Measurements from ENCODE around the gene MTX3.

Gene MTX3

DNA sequence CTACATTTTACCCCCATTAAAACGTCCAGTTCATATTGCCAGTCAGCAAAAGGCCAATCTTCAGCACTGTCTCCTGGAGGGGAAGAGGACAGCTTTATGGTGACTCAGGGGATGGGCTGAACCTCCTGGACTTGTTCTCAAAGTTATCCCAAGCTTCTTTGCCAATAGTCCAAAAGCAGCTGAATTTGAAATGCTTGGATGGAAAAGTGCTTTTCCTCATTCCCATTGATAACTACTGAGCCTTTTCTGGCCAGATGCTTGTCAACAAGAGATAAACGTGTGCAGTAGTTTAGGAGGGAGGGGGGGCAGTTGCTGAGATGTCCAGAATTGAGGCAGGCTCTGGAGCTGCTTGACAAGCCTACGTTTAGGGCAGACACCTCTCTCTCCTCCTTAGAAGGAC lies 43.5 kb downstream of the MTX3 start:
- Histone ChIP-seq H3K9me3 (ENCODE audit: low read length) (no peaks in the 10 kb centered on the region), H3K4me3 (ENCODE audit: low read length) (no peak overlapping the region), H3K27me3 (ENCODE audit: insufficient read depth, low read length) (no peaks in the 10 kb centered on the region), H3K36me3 (ENCODE audit: insufficient read depth, low read length) (no peaks in the 10 kb centered on the region), H3K4me1 (ENCODE audit: insufficient read depth, low read length) (no peaks in the 10 kb centered on the region), H2AFZ (ENCODE audit: low read depth, low read length) (no peak overlapping the region)

DNA sequence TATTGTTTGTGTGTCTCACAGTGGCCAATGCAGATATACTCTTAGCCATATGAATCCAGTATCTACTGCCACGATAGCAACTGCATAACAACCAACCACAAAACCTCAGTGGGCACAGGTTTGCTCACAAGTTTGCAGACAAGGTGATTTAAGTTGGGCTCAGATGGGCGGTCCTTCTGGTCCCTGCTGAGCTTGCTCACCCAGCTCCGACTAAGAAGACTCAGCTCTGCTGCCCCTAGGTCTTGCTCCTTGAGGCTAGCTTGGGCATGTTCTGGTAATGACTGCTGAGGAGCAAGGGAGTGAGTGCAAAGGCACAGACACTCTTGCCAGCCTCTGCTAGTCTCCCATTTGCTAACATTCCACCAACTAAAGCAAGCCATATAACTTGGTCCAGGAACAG lies 52.6 kb downstream of the MTX3 start:
- no peaks in the 10 kb centered on the region for H3K4me1 ChIP-seq (ENCODE audit: insufficient read depth, low read length)
- no peaks in the 10 kb centered on the region for H3K36me3 ChIP-seq (ENCODE audit: insufficient read depth, low read length)
- H3K27me3 ChIP-seq (ENCODE audit: insufficient read depth, low read length) = no peaks in the 10 kb centered on the region
- no peak overlapping the region for H3K4me3 ChIP-seq (ENCODE audit: low read length)
- no peaks in the 10 kb centered on the region for H3K9me3 ChIP-seq (ENCODE audit: low read length)
- H2AFZ ChIP-seq (ENCODE audit: low read depth, low read length) = no peak overlapping the region

DNA sequence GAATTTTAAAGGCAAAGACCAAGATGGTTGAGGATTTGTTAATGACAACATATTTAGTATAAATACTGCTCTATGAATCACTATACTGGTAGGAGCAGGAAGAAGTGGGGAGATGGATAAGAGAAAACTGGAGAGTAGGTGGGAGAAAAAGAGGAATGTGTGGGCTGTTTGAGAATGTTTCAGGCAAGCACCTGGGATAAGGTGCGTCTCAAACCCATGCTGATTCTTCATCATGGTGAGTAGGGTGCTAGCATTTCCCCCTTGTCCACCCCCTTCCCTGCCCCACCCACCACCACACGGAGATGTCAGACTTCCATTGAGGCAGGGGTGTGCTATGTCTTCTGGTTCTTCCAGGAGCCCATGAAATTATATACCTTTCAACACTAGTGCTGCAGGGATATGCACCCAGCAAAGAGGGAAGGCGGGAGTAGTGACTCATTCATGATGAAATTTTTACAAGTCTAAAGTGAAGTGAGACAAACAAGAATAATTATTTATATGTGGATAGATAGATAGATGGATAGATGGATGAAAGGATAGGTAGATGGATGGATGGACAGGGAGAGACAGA lies 54.3 kb downstream of the MTX3 start:
- no peaks in the 10 kb centered on the region for H3K36me3 ChIP-seq (ENCODE audit: insufficient read depth, low read length)
- H3K27me3 ChIP-seq (ENCODE audit: insufficient read depth, low read length) = no peaks in the 10 kb centered on the region
- no peaks in the 10 kb centered on the region for H3K9me3 ChIP-seq (ENCODE audit: low read length)
- H2AFZ ChIP-seq (ENCODE audit: low read depth, low read length) = no peak overlapping the region
- H3K4me3 ChIP-seq (ENCODE audit: low read length) = no peak overlapping the region
- no peaks in the 10 kb centered on the region for H3K4me1 ChIP-seq (ENCODE audit: insufficient read depth, low read length)

DNA sequence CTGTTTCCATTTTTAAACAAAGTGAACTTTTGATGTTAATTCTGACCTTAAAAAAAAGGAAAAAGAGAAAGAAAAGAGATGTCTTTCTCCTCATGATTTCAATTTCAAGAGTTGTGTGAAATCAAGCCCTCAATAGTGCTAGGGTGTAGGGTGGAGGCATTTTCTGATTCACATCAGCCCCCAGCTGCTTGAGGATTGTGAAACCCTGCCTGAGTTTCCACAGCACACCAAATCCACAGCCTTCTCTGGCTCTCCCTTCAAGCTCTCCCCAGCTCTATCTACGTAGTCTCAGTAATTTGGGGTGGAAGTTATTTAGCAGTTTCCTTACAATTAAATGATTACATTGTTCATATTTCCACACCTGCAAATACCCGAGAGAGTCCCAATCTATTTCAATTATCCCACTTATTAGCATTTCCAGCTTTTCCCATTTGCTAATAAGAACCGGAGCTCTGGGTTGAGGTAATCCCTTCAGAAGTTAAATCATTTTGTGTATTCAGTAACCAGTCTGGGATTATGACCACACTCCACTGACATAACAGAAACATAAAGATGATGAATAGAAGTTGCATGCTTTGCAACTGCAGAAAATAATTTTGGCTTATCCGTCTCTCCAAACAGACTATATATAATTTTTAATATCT lies 54.9 kb downstream of the MTX3 start:
- H3K4me3 ChIP-seq (ENCODE audit: low read length) = no peak overlapping the region
- H2AFZ ChIP-seq (ENCODE audit: low read depth, low read length) = no peak overlapping the region
- no peaks in the 10 kb centered on the region for H3K9me3 ChIP-seq (ENCODE audit: low read length)
- no peaks in the 10 kb centered on the region for H3K4me1 ChIP-seq (ENCODE audit: insufficient read depth, low read length)
- no peaks in the 10 kb centered on the region for H3K27me3 ChIP-seq (ENCODE audit: insufficient read depth, low read length)
- no peaks in the 10 kb centered on the region for H3K36me3 ChIP-seq (ENCODE audit: insufficient read depth, low read length)

DNA sequence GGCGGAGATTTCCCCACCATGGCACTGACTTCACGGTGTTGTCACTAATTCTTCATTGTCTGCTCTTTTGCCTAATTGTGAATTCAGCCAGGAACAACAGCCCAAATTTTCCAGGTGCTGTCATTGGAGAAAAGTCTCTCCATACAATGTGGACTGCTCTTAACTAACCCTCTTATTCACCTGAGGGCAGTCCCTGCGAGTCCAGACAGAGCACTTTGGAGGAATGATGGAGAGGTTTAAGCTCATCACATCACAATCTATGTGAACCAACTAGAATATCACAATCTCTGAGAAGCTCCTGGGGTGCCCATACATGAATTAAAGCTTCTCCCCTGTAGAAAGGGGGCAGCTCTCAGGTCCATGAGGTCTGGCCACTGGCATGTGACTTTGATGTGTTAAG lies 56.4 kb downstream of the MTX3 start:
- no peaks in the 10 kb centered on the region for H3K9me3 ChIP-seq (ENCODE audit: low read length)
- H3K4me3 ChIP-seq (ENCODE audit: low read length) = no peak overlapping the region

DNA sequence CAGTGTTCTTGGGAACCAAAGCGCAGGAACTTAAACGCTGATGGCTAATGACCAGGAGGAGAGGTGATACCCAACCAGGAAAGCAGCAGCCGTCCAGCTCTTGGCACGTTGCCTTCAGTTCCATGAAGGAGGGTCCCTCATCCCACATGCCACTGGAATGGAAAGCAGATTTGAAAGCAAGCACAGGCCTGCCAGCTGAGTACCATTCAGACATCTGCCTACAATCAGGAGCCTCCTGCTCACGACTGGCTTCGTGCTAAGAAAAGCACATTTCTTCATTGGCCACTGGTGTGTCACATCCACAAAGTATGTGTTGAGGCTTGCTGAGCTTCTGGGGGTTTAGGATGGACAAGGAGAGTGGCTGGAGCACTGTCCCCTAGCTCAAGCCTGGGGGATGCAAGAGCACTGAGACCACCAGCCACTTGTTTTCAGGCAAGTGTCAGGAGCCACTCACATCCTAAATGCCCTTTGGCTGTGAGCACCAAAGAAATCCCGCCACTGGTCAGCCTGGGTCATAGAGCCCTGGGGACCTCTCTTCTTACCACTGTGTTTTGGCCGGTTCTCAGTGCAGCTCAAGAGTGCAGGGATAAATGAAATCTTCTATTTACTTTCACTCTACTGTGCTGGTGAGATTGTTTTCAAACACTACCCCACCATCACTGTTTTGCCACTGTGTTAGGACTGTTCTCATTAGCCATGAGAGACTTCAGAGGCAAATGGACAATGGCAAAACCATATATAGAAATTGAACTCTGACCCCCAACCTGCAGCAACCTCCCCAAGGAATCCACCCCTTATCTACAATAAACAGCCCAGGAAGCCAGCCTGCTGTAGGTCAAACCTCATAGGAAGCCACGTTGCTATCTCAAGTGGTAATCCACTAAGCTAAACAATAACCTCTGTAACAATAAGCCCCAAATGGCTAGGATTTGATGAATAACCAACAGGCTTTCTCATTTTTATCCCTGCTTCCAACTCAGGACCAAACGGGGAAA lies 58.3 kb downstream of the MTX3 start:
- H3K4me1 ChIP-seq (ENCODE audit: insufficient read depth, low read length) = no peaks in the 10 kb centered on the region
- no peaks in the 10 kb centered on the region for H3K36me3 ChIP-seq (ENCODE audit: insufficient read depth, low read length)

More for the DNA sequence above, 56.4 kb downstream of the MTX3 start:
- Histone ChIP-seq H3K27me3 (ENCODE audit: insufficient read depth, low read length) (no peaks in the 10 kb centered on the region), H3K36me3 (ENCODE audit: insufficient read depth, low read length) (no peaks in the 10 kb centered on the region), H3K4me1 (ENCODE audit: insufficient read depth, low read length) (no peaks in the 10 kb centered on the region), H2AFZ (ENCODE audit: low read depth, low read length) (no peak overlapping the region)

DNA sequence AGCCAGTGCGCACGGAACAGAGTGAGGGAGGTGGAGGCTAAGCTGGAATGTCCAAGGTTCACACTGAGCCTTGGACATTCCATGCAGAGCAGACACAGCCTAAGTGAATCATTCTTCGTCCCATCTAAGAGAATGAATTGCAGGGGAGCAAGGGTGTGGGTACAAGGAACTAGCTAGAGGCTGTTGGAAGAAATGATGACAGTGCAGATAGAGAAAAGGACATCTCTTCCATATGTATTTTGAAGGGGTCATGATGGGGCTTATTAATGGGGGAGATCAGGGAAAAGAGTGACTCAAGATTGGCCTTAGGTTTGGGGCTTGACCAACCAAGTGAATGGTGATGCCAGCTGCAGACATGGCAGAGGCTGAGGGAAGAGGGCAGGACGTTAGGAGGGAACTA lies 59.2 kb downstream of the MTX3 start:
- Histone ChIP-seq H3K4me1 (ENCODE audit: insufficient read depth, low read length) (no peaks in the 10 kb centered on the region), H3K27me3 (ENCODE audit: insufficient read depth, low read length) (no peaks in the 10 kb centered on the region), H2AFZ (ENCODE audit: low read depth, low read length) (no peak overlapping the region), H3K4me3 (ENCODE audit: low read length) (no peak overlapping the region), H3K36me3 (ENCODE audit: insufficient read depth, low read length) (no peaks in the 10 kb centered on the region), H3K9me3 (ENCODE audit: low read length) (no peaks in the 10 kb centered on the region)

More for the DNA sequence above, 58.3 kb downstream of the MTX3 start:
- Histone ChIP-seq H3K4me3 (ENCODE audit: low read length) (no peak overlapping the region), H3K9me3 (ENCODE audit: low read length) (no peaks in the 10 kb centered on the region), H3K27me3 (ENCODE audit: insufficient read depth, low read length) (no peaks in the 10 kb centered on the region), H2AFZ (ENCODE audit: low read depth, low read length) (no peak overlapping the region)

DNA sequence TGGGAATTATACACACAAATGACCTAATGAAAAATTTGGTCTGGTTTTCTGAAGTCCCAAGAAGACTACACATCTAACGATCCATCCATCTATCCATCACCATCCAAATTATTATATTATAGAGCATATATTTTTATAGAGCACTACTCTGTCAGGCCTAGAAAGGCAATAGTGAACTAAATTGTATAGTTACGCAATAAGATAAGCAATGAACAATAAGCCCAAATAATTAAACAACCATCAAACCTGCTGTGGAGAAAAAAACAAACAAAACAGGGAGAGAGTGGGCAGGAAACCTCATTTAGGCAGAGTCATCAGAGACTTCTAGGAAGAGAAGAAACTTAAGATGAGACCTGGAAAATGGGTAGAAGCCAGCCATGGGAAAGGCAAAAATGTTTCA lies 59.7 kb downstream of the MTX3 start:
- H3K4me3 ChIP-seq (ENCODE audit: low read length) = no peak overlapping the region

DNA sequence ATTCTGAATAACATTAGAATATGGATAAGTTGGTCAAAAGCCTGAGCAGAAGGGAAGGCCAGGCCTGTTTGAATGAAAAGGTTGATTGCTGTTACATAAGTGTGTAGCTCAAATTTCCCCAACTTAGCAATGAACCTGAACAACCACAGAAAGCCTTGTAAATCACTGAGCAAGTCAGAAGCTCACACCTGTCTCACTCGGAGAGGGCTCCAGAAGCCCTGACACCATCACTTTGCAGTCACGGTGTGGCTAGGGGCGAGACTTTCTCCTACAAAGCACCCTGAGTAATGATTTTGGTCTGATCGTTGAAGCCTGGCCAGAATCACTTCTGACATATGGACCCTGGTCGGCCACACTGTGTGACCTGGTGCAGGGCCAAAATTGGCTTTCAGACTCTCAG lies 62.0 kb downstream of the MTX3 start:
- Histone ChIP-seq H2AFZ (ENCODE audit: low read depth, low read length) (no peak overlapping the region), H3K9me3 (ENCODE audit: low read length) (no peaks in the 10 kb centered on the region), H3K4me1 (ENCODE audit: insufficient read depth, low read length) (no peaks in the 10 kb centered on the region), H3K27me3 (ENCODE audit: insufficient read depth, low read length) (peaks cover 3% of the 10 kb centered on the region), H3K4me3 (ENCODE audit: low read length) (no peak overlapping the region), H3K36me3 (ENCODE audit: insufficient read depth, low read length) (no peaks in the 10 kb centered on the region)

More for the DNA sequence above, 59.7 kb downstream of the MTX3 start:
- H2AFZ ChIP-seq (ENCODE audit: low read depth, low read length) = no peak overlapping the region
- H3K9me3 ChIP-seq (ENCODE audit: low read length) = no peaks in the 10 kb centered on the region
- H3K4me1 ChIP-seq (ENCODE audit: insufficient read depth, low read length) = no peaks in the 10 kb centered on the region
- H3K27me3 ChIP-seq (ENCODE audit: insufficient read depth, low read length) = no peaks in the 10 kb centered on the region
- no peaks in the 10 kb centered on the region for H3K36me3 ChIP-seq (ENCODE audit: insufficient read depth, low read length)

Measured in neuron (in vitro differentiated cells).